HUES6 (cell line): ENCODE data around the gene ARMC7.
"Not testable (repeated sequence)": the region's sequence is repeated elsewhere in the genome, so short reads cannot be mapped to it uniquely, and the experiment has no call there.

Experiments
- H3K27ac ChIP-seq: 2 replicates; pipeline ENCODE4 v1.7.0; 2013; ENCODE audit warnings: low read depth, mild to moderate bottlenecking, low read length, inconsistent platforms
- H3K27me3 ChIP-seq: 2 replicates; pipeline ENCODE4 v1.6.1; 2013; ENCODE audit warnings: low read length; ENCODE audit not compliant: control insufficient read depth, insufficient read depth
- H3K36me3 ChIP-seq: 2 replicates; pipeline ENCODE4 v1.6.1; 2013; ENCODE audit warnings: low read length; ENCODE audit not compliant: control insufficient read depth, insufficient read depth
- H3K4me1 ChIP-seq: 2 replicates; pipeline ENCODE4 v1.6.1; 2013; ENCODE audit warnings: low read length; ENCODE audit not compliant: control insufficient read depth, insufficient read depth
- H3K4me3 ChIP-seq: 2 replicates; pipeline ENCODE4 v1.5.1; 2013; ENCODE audit warnings: low read depth, low read length
- H3K9ac ChIP-seq: one replicate; pipeline ENCODE4 v1.6.1; 2013; ENCODE audit warnings: mild to moderate bottlenecking, low read length
- H3K9me3 ChIP-seq: 2 replicates; pipeline ENCODE4 v1.6.1; 2013; ENCODE audit warnings: low read depth, low read length; ENCODE audit not compliant: control insufficient read depth, insufficient read depth

Gene ARMC7

DNA sequence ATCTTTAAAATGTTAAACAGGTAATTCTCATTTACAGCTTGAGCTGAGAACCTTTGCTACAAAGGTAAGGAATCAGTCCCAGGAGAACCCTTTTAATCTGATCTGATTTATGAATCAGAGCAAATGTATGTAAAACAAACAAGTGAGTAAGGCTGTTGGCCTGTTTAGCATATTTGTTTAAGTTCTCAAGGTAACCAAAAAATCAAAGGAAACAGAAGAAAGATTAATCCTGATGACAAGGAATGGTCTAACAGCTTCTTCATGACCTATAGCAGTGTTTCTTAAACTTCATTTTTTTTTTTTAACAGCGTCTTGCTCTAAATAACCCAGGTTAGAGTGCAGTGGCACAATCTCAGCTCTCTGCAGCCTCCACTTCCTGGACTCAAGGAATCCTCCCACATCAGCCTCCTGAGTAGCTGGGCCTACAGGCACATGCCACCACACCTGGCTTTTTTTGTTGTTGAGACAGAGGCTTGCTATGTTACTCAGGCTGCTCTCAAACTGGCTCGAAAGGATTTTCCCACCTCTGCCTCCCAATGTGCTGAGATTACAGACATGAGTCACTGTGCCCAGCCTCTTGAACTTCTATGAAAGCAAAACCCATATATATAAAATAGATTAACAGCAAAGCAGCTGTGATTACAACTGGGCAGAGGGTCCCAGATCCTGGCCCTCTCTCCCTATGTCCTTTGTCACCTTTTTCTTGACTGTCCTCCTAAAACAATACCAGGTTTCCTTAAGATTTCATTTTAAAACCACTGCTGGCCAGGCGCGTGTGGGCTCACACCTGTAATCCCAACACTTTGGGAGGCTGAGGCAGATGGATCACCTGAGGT, 49.6 kb downstream of the ARMC7 start:
- 0 out of 2 replicates have a peak overlapping the region, but pooled peaks have one; percentile 26 for H3K27ac ChIP-seq
- no peaks in the 10 kb centered on the region for H3K27me3 ChIP-seq
- H3K9me3 ChIP-seq = no peaks in the 10 kb centered on the region

GRCh38 chr17:75160211-75160610, 50.4 kb downstream of the ARMC7 start:
- Histone ChIP-seq H3K36me3 (peaks cover 14% of the 10 kb centered on the region; the same call in 1 of the 2 replicates), H3K27ac (no peak overlapping the region), H3K4me3 (no peak overlapping the region), H3K27me3 (no peaks in the 10 kb centered on the region), H3K9me3 (no peaks in the 10 kb centered on the region), H3K4me1 (peaks cover 5% of the 10 kb centered on the region), H3K9ac (no peak overlapping the region)

More for the DNA sequence above, 49.6 kb downstream of the ARMC7 start:
- Histone ChIP-seq H3K4me3 (no peak overlapping the region), H3K36me3 (peaks cover 11% of the 10 kb centered on the region; the same call in 1 of the 2 replicates), H3K9ac (no peak overlapping the region), H3K4me1 (peaks cover 11% of the 10 kb centered on the region)

DNA sequence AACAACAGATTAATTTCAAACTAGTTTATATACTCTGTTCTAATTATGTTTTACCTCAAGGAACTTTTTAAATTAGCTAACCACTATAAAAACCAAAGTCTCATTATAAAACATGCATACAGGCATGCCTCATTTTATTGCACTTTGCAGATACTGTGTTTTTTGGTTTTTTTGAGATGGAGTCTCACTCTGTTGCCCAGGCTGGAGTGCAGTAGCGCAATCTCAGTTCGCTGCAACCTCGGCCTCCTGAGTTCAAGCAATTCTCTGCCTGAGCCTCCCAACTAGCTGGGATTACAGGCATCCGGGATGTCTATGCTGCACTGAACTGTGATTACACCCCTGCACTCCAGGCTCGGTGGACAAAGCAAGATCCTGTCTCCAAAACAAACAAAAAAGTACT, 53.3 kb downstream of the ARMC7 start:
- no peak overlapping the region for H3K27ac ChIP-seq
- H3K4me3 ChIP-seq = no peak overlapping the region
- no peaks in the 10 kb centered on the region for H3K27me3 ChIP-seq
- no peak overlapping the region for H3K9ac ChIP-seq
- H3K36me3 ChIP-seq = peaks cover 36% of the 10 kb centered on the region
- no peaks in the 10 kb centered on the region for H3K9me3 ChIP-seq
- H3K4me1 ChIP-seq = no peaks in the 10 kb centered on the region

DNA sequence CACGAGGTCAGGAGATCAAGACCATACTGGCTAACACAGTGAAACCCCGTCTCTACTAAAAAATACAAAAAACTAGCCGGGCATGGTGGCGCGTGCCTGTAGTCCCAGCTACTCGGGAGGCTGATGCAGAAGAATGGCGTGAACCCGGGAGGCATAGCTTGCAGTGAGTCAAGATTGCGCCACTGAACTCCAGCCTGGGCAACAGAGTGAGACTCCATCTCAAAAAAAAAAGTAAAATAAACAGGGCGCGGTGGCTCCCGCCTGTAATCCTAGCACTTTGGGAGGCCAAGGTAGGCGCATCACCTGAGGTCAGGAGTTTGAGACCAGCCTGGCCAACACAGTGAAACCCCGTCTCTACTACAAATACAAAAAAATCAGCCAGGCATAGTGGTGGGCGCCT, 54.8 kb downstream of the ARMC7 start:
- H3K27ac ChIP-seq, H3K4me1 ChIP-seq, H3K9ac ChIP-seq, H3K9me3 ChIP-seq, H3K27me3 ChIP-seq, H3K4me3 ChIP-seq: not testable (repeated sequence)
- H3K36me3 ChIP-seq = peaks cover 49% of the 10 kb centered on the region

- no peak overlapping the region for H3K9ac ChIP-seq
- no peaks in the 10 kb centered on the region for H3K4me1 ChIP-seq
- peaks cover 75% of the 10 kb centered on the region for H3K36me3 ChIP-seq
- no peak overlapping the region for H3K4me3 ChIP-seq
- no peaks in the 10 kb centered on the region for H3K9me3 ChIP-seq
- H3K27me3 ChIP-seq = no peaks in the 10 kb centered on the region
- H3K27ac ChIP-seq = no peak overlapping the region
Observed at GRCh38 chr17:75168998-75169397, 59.2 kb downstream of the ARMC7 start.

GRCh38 chr17:75173526-75173925, 63.8 kb downstream of the ARMC7 start:
- no peak overlapping the region for H3K9ac ChIP-seq
- no peak overlapping the region for H3K4me3 ChIP-seq
- no peaks in the 10 kb centered on the region for H3K27me3 ChIP-seq
- no peaks in the 10 kb centered on the region for H3K4me1 ChIP-seq
- H3K36me3 ChIP-seq = peaks cover 88% of the 10 kb centered on the region
- H3K27ac ChIP-seq = no peak overlapping the region
- no peaks in the 10 kb centered on the region for H3K9me3 ChIP-seq

GRCh38 chr17:75174996-75175395, 65.2 kb downstream of the ARMC7 start:
- Histone ChIP-seq H3K9me3 (no peaks in the 10 kb centered on the region), H3K27me3 (no peaks in the 10 kb centered on the region), H3K9ac (no peak overlapping the region), H3K4me1 (no peaks in the 10 kb centered on the region), H3K27ac (no peak overlapping the region), H3K4me3 (no peak overlapping the region), H3K36me3 (peaks cover 92% of the 10 kb centered on the region)

DNA sequence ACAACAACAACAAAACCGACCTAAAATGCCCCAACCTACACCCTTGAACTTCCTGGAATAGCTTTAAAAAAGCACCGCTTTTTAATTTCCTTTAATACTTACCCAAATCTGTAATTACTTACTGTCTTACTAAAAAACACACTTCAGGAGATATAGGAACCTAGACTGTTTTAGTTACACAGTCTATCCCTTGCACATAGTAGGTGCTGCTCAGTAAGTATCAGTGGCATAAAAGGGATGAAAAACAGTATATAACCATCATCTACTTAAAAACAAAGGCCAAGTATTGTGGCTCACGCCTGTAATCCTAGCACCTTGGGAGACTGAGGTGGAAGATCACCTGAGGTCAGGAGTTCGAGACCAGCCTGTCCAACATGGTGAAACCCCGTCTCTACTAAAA, 66.9 kb downstream of the ARMC7 start:
- Histone ChIP-seq H3K4me3 (no peak overlapping the region), H3K9me3 (no peaks in the 10 kb centered on the region), H3K9ac (no peak overlapping the region), H3K4me1 (no peaks in the 10 kb centered on the region; the same call in 1 of the 2 replicates), H3K27me3 (no peaks in the 10 kb centered on the region), H3K36me3 (peaks cover 88% of the 10 kb centered on the region), H3K27ac (no peak overlapping the region)

GRCh38 chr17:75178453-75178852, 68.7 kb downstream of the ARMC7 start:
- no peak overlapping the region for H3K9ac ChIP-seq
- peaks cover 75% of the 10 kb centered on the region for H3K36me3 ChIP-seq
- no peaks in the 10 kb centered on the region for H3K9me3 ChIP-seq
- no peak overlapping the region for H3K4me3 ChIP-seq
- H3K4me1 ChIP-seq = peaks cover 4% of the 10 kb centered on the region; the same call in 1 of the 2 replicates
- no peaks in the 10 kb centered on the region for H3K27me3 ChIP-seq
- H3K27ac ChIP-seq = no peak overlapping the region
